WTC11 (cell line): ENCODE data around the gene ZNF467. TPM values are rescaled to one million over a fixed set of nuclear protein-coding genes. Genes with fewer than 3 reads are reported as not detected.
A peak's percentile ranks its signal among the peaks of the same experiment; 100 is the strongest.

Experiments
- ATAC-seq: fragments of 200-7000 bp; cut with Tn5 transposase; 2 replicates; pipeline ENCODE4 v1.10.0; 2021; ENCODE audit warnings: mild to moderate bottlenecking, moderate library complexity
- CTCF ChIA-PET: fragments of 300-600 bp; sonication (Branson Sonifier 250); formaldehyde crosslinking; loops from one replicate; lab custom pipeline; 2021; ENCODE audit warnings: antibody characterized with exemption; lab: Charles Lee
- POLR2A ChIA-PET: fragments of 350-600 bp; sonication (Branson Sonifier 250); formaldehyde crosslinking; loops from one replicate; lab custom pipeline; 2021; ENCODE audit warnings: antibody characterized with exemption; lab: Charles Lee
- DNase-seq: peaks from one replicate; pipeline ENCODE4 v3.0.0; 2021; ENCODE audit warnings: low spot score
- H3K27ac Mint-ChIP-seq: 2 replicates; pipeline ENCODE4 v1.8.0; 2021; ENCODE audit warnings: mixed read lengths
- H3K27me3 Mint-ChIP-seq: 2 replicates; pipeline ENCODE4 v1.8.0; 2021; ENCODE audit warnings: low read depth, mild to moderate bottlenecking, moderate library complexity, mixed read lengths
- H3K36me3 Mint-ChIP-seq: 2 replicates; pipeline ENCODE4 v1.8.0; 2021; ENCODE audit warnings: mixed read lengths
- H3K4me1 Mint-ChIP-seq: 2 replicates; pipeline ENCODE4 v1.8.0; 2022; ENCODE audit warnings: mixed read lengths
- H3K4me3 Mint-ChIP-seq: 2 replicates; pipeline ENCODE4 v1.8.0; 2021; ENCODE audit warnings: mild to moderate bottlenecking, moderate library complexity, mixed read lengths
- H3K9me3 Mint-ChIP-seq: 2 replicates; pipeline ENCODE4 v1.8.0; 2021; ENCODE audit warnings: mixed read lengths
- ATF6 ChIP-seq: sonication (generic); formaldehyde crosslinking; IDR thresholded peaks from 2 replicates; pipeline ENCODE4 v1.8.1; 2023; ENCODE audit warnings: mild to moderate bottlenecking, missing genetic modification reagents
- CBFB ChIP-seq: sonication (generic); formaldehyde crosslinking; IDR thresholded peaks from 2 replicates; pipeline ENCODE4 v1.8.1; 2022; ENCODE audit warnings: mild to moderate bottlenecking, low read depth, missing genetic modification reagents
- E2F1 ChIP-seq: sonication (generic); formaldehyde crosslinking; IDR thresholded peaks from 2 replicates; pipeline ENCODE4 v1.8.0; 2022; ENCODE audit warnings: mild to moderate bottlenecking, missing genetic modification reagents
- ELF4 ChIP-seq: sonication (generic); formaldehyde crosslinking; IDR thresholded peaks from 2 replicates; pipeline ENCODE4 v1.8.1; 2022; ENCODE audit warnings: low read depth, mild to moderate bottlenecking, moderate library complexity, missing genetic modification reagents
- EMX1 ChIP-seq: fragments of 250-450 bp; sonication (Bioruptor Pico); IDR thresholded peaks from 2 replicates; pipeline ENCODE4 v1.8.0; 2021; ENCODE audit warnings: mild to moderate bottlenecking
- FOXJ3 ChIP-seq: sonication (generic); formaldehyde crosslinking; IDR thresholded peaks from 2 replicates; pipeline ENCODE4 v1.9.0; 2021; ENCODE audit warnings: missing genetic modification reagents, mild to moderate bottlenecking, borderline replicate concordance
- MXD4 ChIP-seq: fragments of 250-450 bp; sonication (Bioruptor Pico); IDR thresholded peaks from 2 replicates; pipeline ENCODE4 v1.8.0; 2021; ENCODE audit warnings: mild to moderate bottlenecking, moderate library complexity, borderline replicate concordance
- PRRX2 ChIP-seq: fragments of 250-450 bp; sonication (Bioruptor Pico); IDR thresholded peaks from 2 replicates; pipeline ENCODE4 v1.8.0; 2021; ENCODE audit warnings: mild to moderate bottlenecking
- SMAD4 ChIP-seq: sonication (generic); formaldehyde crosslinking; IDR thresholded peaks from 2 replicates; pipeline ENCODE4 v1.8.0; 2022; ENCODE audit warnings: mild to moderate bottlenecking, missing genetic modification reagents
- ZBTB21 ChIP-seq: sonication (generic); formaldehyde crosslinking; IDR thresholded peaks from 2 replicates; pipeline ENCODE4 v1.8.1; 2023; ENCODE audit warnings: mild to moderate bottlenecking, missing genetic modification reagents, borderline replicate concordance
- ZNF396 ChIP-seq: fragments of 250-450 bp; sonication (Bioruptor Pico); IDR thresholded peaks from 2 replicates; pipeline ENCODE4 v1.8.0; 2021; ENCODE audit warnings: mild to moderate bottlenecking, moderate library complexity, borderline replicate concordance
- ZNF425 ChIP-seq: fragments of 250-450 bp; sonication (Bioruptor Pico); conservative IDR thresholded peaks from 2 replicates; pipeline ENCODE4 v1.9.0; 2021; ENCODE audit warnings: mild to moderate bottlenecking
- ZNF532 ChIP-seq: fragments of 250-450 bp; sonication (Bioruptor Pico); IDR thresholded peaks from 2 replicates; pipeline ENCODE4 v1.9.0; 2021; ENCODE audit warnings: mild to moderate bottlenecking, borderline replicate concordance
- total RNA-seq: library from RNA; stranded (reverse); gene quantifications from 3 replicates; pipeline ENCODE4 v1.2.3, GENCODE V29; 2021
- TF ChIP-seq, protein P1 (sequence below): sonication (generic); formaldehyde crosslinking; IDR thresholded peaks from 2 replicates; pipeline ENCODE4 v1.8.0; 2023; ENCODE audit warnings: mild to moderate bottlenecking, missing genetic modification reagents
- TF ChIP-seq, protein P2 (sequence below): sonication (generic); formaldehyde crosslinking; IDR thresholded peaks from 2 replicates; pipeline ENCODE4 v1.8.1; 2023; ENCODE audit warnings: mild to moderate bottlenecking, missing genetic modification reagents, borderline replicate concordance

The ZNF467 gene
- total RNA-seq, 1 experiment from 2014 or later, result 0.70 TPM

- TF ChIP-seq ATF6 (no peak), SMAD4 (no peak), ZNF396 (no peak), ELF4 (no peak), PRRX2 (CRISPR knock-in tag) (no peak), E2F1 (CRISPR knock-in tag) (no peak), ZBTB21 (CRISPR knock-in tag) (no peak), FOXJ3 (no peak)
- TF ChIP-seq, protein P1, sequence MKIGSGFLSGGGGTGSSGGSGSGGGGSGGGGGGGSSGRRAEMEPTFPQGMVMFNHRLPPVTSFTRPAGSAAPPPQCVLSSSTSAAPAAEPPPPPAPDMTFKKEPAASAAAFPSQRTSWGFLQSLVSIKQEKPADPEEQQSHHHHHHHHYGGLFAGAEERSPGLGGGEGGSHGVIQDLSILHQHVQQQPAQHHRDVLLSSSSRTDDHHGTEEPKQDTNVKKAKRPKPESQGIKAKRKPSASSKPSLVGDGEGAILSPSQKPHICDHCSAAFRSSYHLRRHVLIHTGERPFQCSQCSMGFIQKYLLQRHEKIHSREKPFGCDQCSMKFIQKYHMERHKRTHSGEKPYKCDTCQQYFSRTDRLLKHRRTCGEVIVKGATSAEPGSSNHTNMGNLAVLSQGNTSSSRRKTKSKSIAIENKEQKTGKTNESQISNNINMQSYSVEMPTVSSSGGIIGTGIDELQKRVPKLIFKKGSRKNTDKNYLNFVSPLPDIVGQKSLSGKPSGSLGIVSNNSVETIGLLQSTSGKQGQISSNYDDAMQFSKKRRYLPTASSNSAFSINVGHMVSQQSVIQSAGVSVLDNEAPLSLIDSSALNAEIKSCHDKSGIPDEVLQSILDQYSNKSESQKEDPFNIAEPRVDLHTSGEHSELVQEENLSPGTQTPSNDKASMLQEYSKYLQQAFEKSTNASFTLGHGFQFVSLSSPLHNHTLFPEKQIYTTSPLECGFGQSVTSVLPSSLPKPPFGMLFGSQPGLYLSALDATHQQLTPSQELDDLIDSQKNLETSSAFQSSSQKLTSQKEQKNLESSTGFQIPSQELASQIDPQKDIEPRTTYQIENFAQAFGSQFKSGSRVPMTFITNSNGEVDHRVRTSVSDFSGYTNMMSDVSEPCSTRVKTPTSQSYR (CRISPR knock-in tag), result no peak
- TF ChIP-seq, protein P2, sequence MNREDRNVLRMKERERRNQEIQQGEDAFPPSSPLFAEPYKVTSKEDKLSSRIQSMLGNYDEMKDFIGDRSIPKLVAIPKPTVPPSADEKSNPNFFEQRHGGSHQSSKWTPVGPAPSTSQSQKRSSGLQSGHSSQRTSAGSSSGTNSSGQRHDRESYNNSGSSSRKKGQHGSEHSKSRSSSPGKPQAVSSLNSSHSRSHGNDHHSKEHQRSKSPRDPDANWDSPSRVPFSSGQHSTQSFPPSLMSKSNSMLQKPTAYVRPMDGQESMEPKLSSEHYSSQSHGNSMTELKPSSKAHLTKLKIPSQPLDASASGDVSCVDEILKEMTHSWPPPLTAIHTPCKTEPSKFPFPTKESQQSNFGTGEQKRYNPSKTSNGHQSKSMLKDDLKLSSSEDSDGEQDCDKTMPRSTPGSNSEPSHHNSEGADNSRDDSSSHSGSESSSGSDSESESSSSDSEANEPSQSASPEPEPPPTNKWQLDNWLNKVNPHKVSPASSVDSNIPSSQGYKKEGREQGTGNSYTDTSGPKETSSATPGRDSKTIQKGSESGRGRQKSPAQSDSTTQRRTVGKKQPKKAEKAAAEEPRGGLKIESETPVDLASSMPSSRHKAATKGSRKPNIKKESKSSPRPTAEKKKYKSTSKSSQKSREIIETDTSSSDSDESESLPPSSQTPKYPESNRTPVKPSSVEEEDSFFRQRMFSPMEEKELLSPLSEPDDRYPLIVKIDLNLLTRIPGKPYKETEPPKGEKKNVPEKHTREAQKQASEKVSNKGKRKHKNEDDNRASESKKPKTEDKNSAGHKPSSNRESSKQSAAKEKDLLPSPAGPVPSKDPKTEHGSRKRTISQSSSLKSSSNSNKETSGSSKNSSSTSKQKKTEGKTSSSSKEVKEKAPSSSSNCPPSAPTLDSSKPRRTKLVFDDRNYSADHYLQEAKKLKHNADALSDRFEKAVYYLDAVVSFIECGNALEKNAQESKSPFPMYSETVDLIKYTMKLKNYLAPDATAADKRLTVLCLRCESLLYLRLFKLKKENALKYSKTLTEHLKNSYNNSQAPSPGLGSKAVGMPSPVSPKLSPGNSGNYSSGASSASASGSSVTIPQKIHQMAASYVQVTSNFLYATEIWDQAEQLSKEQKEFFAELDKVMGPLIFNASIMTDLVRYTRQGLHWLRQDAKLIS (CRISPR knock-in tag), result no peak
These were observed 18.2 kb upstream of the ZNF467 start (continued) for GRCh38 chr7:149791411-149792219.

DNA sequence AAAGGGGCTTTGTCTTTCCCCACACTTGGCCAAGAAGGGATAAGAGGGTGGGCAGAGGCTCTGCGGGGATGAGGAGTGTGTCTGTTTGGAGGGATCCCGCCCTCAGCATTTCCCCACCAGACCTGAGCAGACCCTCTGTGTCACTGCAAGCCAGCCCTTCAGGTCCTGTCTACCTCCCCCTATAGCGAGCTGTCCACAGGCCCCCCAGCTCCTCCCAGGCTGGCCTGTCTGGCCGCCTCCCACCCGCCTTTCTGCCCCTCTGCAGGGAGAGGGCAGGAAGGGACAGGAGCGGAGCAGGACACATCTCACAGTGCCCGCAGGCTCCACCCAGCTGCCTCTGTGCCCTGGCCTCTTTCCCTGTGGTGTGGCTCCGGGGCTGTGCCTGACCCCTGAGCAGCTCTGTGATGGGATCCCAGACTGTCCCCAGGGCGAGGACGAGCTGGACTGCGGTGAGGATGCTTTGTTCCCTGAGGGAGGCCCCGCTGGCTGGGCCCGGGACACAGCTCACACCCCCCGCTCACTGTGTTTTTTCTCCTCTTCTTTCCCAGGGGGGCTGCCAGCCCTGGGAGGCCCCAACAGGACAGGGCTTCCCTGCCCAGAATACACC lies 17.5 kb upstream of the ZNF467 start:
- Mint-ChIP-seq H3K9me3 (no peaks in the 10 kb centered on the region), H3K4me3 (peak overlapping the region; percentile 58), H3K36me3 (no peaks in the 10 kb centered on the region), H3K27ac (no peak overlapping the region), H3K4me1 (peaks cover 7% of the 10 kb centered on the region; the same call in 1 of the 2 replicates), H3K27me3 (peaks cover 47% of the 10 kb centered on the region)
- DNase-seq, result no peak
- ATAC-seq, result peak; percentile 3; the same call in 1 of the 2 replicates
- ChIA-PET CTCF (interaction anchor here (0.9 to 5.0 kb wide), 19 partner anchors 8 to 165 kb away, joined by 3 to 51 read pairs (median 7); partner anchors contain the start of gene ZNF467), POLR2A (no interaction called here)
- TF ChIP-seq EMX1 (CRISPR knock-in tag), result no peak
- no peak for TF ChIP-seq CBFB (CRISPR knock-in tag)
- TF ChIP-seq MXD4 (CRISPR knock-in tag), result no peak
- no peak for TF ChIP-seq ZNF532 (CRISPR knock-in tag)
- TF ChIP-seq ZNF425, result no peak
- TF ChIP-seq E2F1 (CRISPR knock-in tag), result no peak
